ENCODE results near the gene TMA16. TPM values are rescaled to one million over a fixed set of nuclear protein-coding genes. Genes with fewer than 3 reads are reported as not detected.

TMA16 gene
- total and polyA plus RNA-seq, 2 experiments from 2014 or later = 26.0 to 26.6 TPM

- peak; percentile 54 for DNase-seq
- H3K9me3 ChIP-seq (ENCODE audit: low read depth) = no peaks in the 10 kb centered on the region
- H3K4me3 ChIP-seq = no peak overlapping the region
- no peak overlapping the region for H2AFZ ChIP-seq
- no peak overlapping the region for H3K4me2 ChIP-seq (ENCODE audit: unreplicated experiment)
- H3K9ac ChIP-seq = no peak overlapping the region
- 11 to 19% methylated on average over 3 of the region's 3 CpGs for WGBS, 2 experiments (ENCODE audit: low coverage in 1 of 2, low lambda C conversion rate in 2 of 2, missing lambda C conversion rate in 2 of 2)
- no peaks in the 10 kb centered on the region for H3K4me1 ChIP-seq (ENCODE audit: insufficient read depth)
- H3K79me2 ChIP-seq (ENCODE audit: insufficient read depth) = no peaks in the 10 kb centered on the region
- H3K27me3 ChIP-seq (replicated peaks; ENCODE audit: insufficient read depth) = no peaks in the 10 kb centered on the region
- TF ChIP-seq EZH2phosphoT487 (IDR thresholded peaks at IDR 0.05; ENCODE audit: insufficient read depth, low read depth) (no peak), EZH2 (IDR thresholded peaks at IDR 0.05; ENCODE audit: insufficient read depth, poor library complexity, severe bottlenecking) (no peak)
- H3K36me3 ChIP-seq (ENCODE audit: low read depth) = no peaks in the 10 kb centered on the region
- in situ Hi-C loops (cut with MboI) = loop anchor here (10.0 kb wide), 1 partner anchor 1170 kb away; no protein-coding TSS in a partner anchor
- H3K27ac ChIP-seq = no peak overlapping the region
- no peaks in the 10 kb centered on the region for H3F3A ChIP-seq (ENCODE audit: insufficient read depth)
- no peaks in the 10 kb centered on the region for H3K9me2 ChIP-seq (ENCODE audit: insufficient read depth)
- no peaks in the 10 kb centered on the region for H4K20me1 ChIP-seq (ENCODE audit: insufficient read depth)
Observed at GRCh38 chr4:163554870-163555465, 60.5 kb downstream of the TMA16 start.

DNA sequence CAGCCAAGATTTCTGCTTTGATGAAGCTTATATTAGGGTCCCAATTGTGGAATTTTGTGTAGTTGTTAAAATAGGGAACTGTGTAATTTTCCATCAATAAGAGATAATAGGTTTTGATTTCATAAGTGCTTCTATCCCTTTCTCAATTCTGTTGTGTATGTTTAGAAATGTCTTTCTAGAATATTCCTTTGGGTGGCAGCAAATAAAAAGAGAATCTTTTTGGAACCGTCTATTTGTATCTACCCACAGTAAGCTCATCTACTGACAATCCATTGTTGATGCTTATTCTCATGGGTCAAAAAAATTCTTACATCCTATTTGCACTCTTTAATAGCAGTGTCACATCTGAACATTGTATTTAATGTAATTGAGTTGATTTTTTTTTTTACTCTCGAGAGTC, 61.7 kb downstream of the TMA16 start:
- no peaks in the 10 kb centered on the region for H3K79me2 ChIP-seq (ENCODE audit: insufficient read depth)
- in situ Hi-C loops (cut with MboI) = loop anchor here (10.0 kb wide), 1 partner anchor 1169 kb away; no protein-coding TSS in a partner anchor
- H3K4me2 ChIP-seq (ENCODE audit: unreplicated experiment) = no peak overlapping the region
- no peaks in the 10 kb centered on the region for H3K36me3 ChIP-seq (ENCODE audit: low read depth)
- no peaks in the 10 kb centered on the region for H3K9me2 ChIP-seq (ENCODE audit: insufficient read depth)
- H3K4me1 ChIP-seq (ENCODE audit: insufficient read depth) = no peaks in the 10 kb centered on the region
- 40 to 47% methylated on average over 2 of the region's 2 CpGs for WGBS, 2 experiments (ENCODE audit: low coverage in 1 of 2, low lambda C conversion rate in 2 of 2, missing lambda C conversion rate in 2 of 2)
- H3K9me3 ChIP-seq (ENCODE audit: low read depth) = no peaks in the 10 kb centered on the region
- H3F3A ChIP-seq (ENCODE audit: insufficient read depth) = no peaks in the 10 kb centered on the region
- H3K4me3 ChIP-seq = no peak overlapping the region
- no peak overlapping the region for H3K27ac ChIP-seq
- no peaks in the 10 kb centered on the region for H3K27me3 ChIP-seq (replicated peaks; ENCODE audit: insufficient read depth)
- DNase-seq = no peak
- no peak overlapping the region for H3K9ac ChIP-seq
- no peak for TF ChIP-seq EZH2phosphoT487 (IDR thresholded peaks at IDR 0.05; ENCODE audit: insufficient read depth, low read depth)
- TF ChIP-seq EZH2 (IDR thresholded peaks at IDR 0.05; ENCODE audit: insufficient read depth, poor library complexity, severe bottlenecking) = no peak
- no peak overlapping the region for H2AFZ ChIP-seq
- no peaks in the 10 kb centered on the region for H4K20me1 ChIP-seq (ENCODE audit: insufficient read depth)

- no peak for DNase-seq
- no peak overlapping the region for H3K4me3 ChIP-seq
- H3K4me1 ChIP-seq (ENCODE audit: insufficient read depth) = no peaks in the 10 kb centered on the region
- no peak overlapping the region for H3K4me2 ChIP-seq (ENCODE audit: unreplicated experiment)
- in situ Hi-C loops (cut with MboI) = loop anchor here (10.0 kb wide), 1 partner anchor 1168 kb away; no protein-coding TSS in a partner anchor
- no peak overlapping the region for H3K27ac ChIP-seq
- no peaks in the 10 kb centered on the region for H3K27me3 ChIP-seq (replicated peaks; ENCODE audit: insufficient read depth)
- H3F3A ChIP-seq (ENCODE audit: insufficient read depth) = no peaks in the 10 kb centered on the region
- 46 to 49% methylated on average over 5 of the region's 5 CpGs for WGBS, 2 experiments (ENCODE audit: low coverage in 1 of 2, low lambda C conversion rate in 2 of 2, missing lambda C conversion rate in 2 of 2)
- H3K9me2 ChIP-seq (ENCODE audit: insufficient read depth) = no peaks in the 10 kb centered on the region
- H2AFZ ChIP-seq = no peak overlapping the region
- H3K9ac ChIP-seq = no peak overlapping the region
- no peaks in the 10 kb centered on the region for H3K79me2 ChIP-seq (ENCODE audit: insufficient read depth)
- H4K20me1 ChIP-seq (ENCODE audit: insufficient read depth) = no peaks in the 10 kb centered on the region
- no peaks in the 10 kb centered on the region for H3K36me3 ChIP-seq (ENCODE audit: low read depth)
- no peaks in the 10 kb centered on the region for H3K9me3 ChIP-seq (ENCODE audit: low read depth)
- TF ChIP-seq EZH2phosphoT487 (IDR thresholded peaks at IDR 0.05; ENCODE audit: insufficient read depth, low read depth) (no peak), EZH2 (IDR thresholded peaks at IDR 0.05; ENCODE audit: insufficient read depth, poor library complexity, severe bottlenecking) (no peak)
Observed at GRCh38 chr4:163556650-163557391, 62.3 kb downstream of the TMA16 start.

GRCh38 chr4:163558539-163559044, 64.1 kb downstream of the TMA16 start:
- Histone ChIP-seq H3K27ac (no peak overlapping the region), H3K27me3 (replicated peaks; ENCODE audit: insufficient read depth) (no peaks in the 10 kb centered on the region), H2AFZ (no peak overlapping the region), H3K9me3 (ENCODE audit: low read depth) (no peaks in the 10 kb centered on the region), H3K4me3 (no peak overlapping the region), H3K4me1 (ENCODE audit: insufficient read depth) (no peaks in the 10 kb centered on the region), H3F3A (ENCODE audit: insufficient read depth) (no peaks in the 10 kb centered on the region), H3K9ac (no peak overlapping the region), H3K9me2 (ENCODE audit: insufficient read depth) (no peaks in the 10 kb centered on the region), H3K79me2 (ENCODE audit: insufficient read depth) (no peaks in the 10 kb centered on the region), H3K4me2 (ENCODE audit: unreplicated experiment) (no peak overlapping the region), H3K36me3 (ENCODE audit: low read depth) (no peaks in the 10 kb centered on the region), H4K20me1 (ENCODE audit: insufficient read depth) (no peaks in the 10 kb centered on the region)
- WGBS, 2 experiments (ENCODE audit: low coverage in 1 of 2, low lambda C conversion rate in 2 of 2, missing lambda C conversion rate in 2 of 2) = 35 to 36% methylated on average over 6 of the region's 6 CpGs
- no peak for DNase-seq
- in situ Hi-C loops (cut with MboI) = loop anchor here (10.0 kb wide), 1 partner anchor 1166 kb away; no protein-coding TSS in a partner anchor
- TF ChIP-seq EZH2phosphoT487 (IDR thresholded peaks at IDR 0.05; ENCODE audit: insufficient read depth, low read depth) (no peak), EZH2 (IDR thresholded peaks at IDR 0.05; ENCODE audit: insufficient read depth, poor library complexity, severe bottlenecking) (no peak)

Measured in GM23248 (cell line).